HUES6 (cell line): ENCODE results near the gene TM4SF20.

Experiments used
- H3K27ac ChIP-seq: 2 replicates; pipeline ENCODE4 v1.7.0; 2013; ENCODE audit warnings: low read depth, mild to moderate bottlenecking, low read length, inconsistent platforms
- H3K27me3 ChIP-seq: 2 replicates; pipeline ENCODE4 v1.6.1; 2013; ENCODE audit warnings: low read length; ENCODE audit not compliant: control insufficient read depth, insufficient read depth
- H3K36me3 ChIP-seq: 2 replicates; pipeline ENCODE4 v1.6.1; 2013; ENCODE audit warnings: low read length; ENCODE audit not compliant: control insufficient read depth, insufficient read depth
- H3K4me1 ChIP-seq: 2 replicates; pipeline ENCODE4 v1.6.1; 2013; ENCODE audit warnings: low read length; ENCODE audit not compliant: control insufficient read depth, insufficient read depth
- H3K4me3 ChIP-seq: 2 replicates; pipeline ENCODE4 v1.5.1; 2013; ENCODE audit warnings: low read depth, low read length
- H3K9ac ChIP-seq: one replicate; pipeline ENCODE4 v1.6.1; 2013; ENCODE audit warnings: mild to moderate bottlenecking, low read length
- H3K9me3 ChIP-seq: 2 replicates; pipeline ENCODE4 v1.6.1; 2013; ENCODE audit warnings: low read depth, low read length; ENCODE audit not compliant: control insufficient read depth, insufficient read depth

Gene TM4SF20

DNA sequence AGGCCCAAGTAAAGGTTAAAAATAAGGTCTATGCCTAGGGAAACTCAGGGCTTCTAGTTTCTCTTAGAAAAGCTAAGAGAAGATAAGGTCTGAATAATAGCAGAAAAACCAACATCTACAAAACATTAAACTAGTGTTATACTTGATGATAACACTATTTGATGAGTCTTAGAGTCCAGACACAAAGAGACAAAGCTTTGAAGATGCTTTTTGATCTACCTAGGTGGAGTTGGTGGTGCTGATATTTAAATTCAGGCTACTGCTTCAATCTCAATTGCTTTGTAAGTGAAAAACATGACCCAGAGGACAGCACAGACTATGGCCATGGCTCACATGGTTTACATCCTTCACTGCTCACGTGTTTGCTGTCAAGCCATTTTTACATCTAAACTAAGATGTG lies 65.8 kb downstream of the TM4SF20 start:
- no peaks in the 10 kb centered on the region for H3K4me1 ChIP-seq
- H3K36me3 ChIP-seq = no peaks in the 10 kb centered on the region
- H3K27ac ChIP-seq = no peak overlapping the region
- no peak overlapping the region for H3K4me3 ChIP-seq
- no peak overlapping the region for H3K9ac ChIP-seq
- no peaks in the 10 kb centered on the region for H3K27me3 ChIP-seq
- H3K9me3 ChIP-seq = peaks cover 5% of the 10 kb centered on the region

DNA sequence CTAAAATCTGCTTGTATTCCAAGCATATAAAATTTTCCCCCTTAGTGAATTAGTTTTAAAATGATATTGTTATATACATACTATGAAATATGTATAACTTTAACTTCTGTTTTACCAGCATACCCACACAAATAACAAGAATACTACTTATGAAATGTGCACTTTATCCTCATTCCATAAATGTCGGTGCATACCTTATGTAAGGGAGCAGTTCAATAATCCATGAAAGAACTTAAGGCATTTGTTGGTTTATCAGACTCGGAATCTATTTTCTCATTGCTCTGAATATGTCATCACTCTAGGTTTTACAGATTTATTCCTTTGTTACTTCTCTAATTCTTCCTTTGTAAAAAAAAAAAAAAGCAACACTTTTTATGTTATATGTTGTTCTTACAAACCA lies 66.5 kb downstream of the TM4SF20 start:
- no peaks in the 10 kb centered on the region for H3K36me3 ChIP-seq
- no peak overlapping the region for H3K9ac ChIP-seq
- no peaks in the 10 kb centered on the region for H3K4me1 ChIP-seq
- peaks cover under 1% of the 10 kb centered on the region for H3K9me3 ChIP-seq
- no peak overlapping the region for H3K4me3 ChIP-seq
- H3K27me3 ChIP-seq = no peaks in the 10 kb centered on the region
- H3K27ac ChIP-seq = no peak overlapping the region
